CD14-positive monocyte (primary cell): ENCODE data around the gene SEPHS1. TPM values are rescaled to one million over a fixed set of nuclear protein-coding genes. Genes with fewer than 3 reads are reported as not detected.

Source experiments
- DNase-seq, 3 donors: peaks; one replicate each; pipeline ENCODE4 v3.0.0-alpha.2; 2011 to 2022
- H2AFZ ChIP-seq: 2 replicates; pipeline ENCODE4 v1.6.0; 2012; ENCODE audit warnings: mild to moderate bottlenecking, low read depth, low read length, inconsistent platforms; ENCODE audit not compliant: insufficient read depth, poor library complexity, severe bottlenecking
- H3K27ac ChIP-seq, 2 donors: 1 replicate in 1 of 2; 2 replicates in 1 of 2; pipeline ENCODE4 v1.5.1; 2012 to 2013; ENCODE audit warnings: low read length in 2 of 2, control low read depth in 1 of 2, inconsistent platforms in 1 of 2, low read depth in 1 of 2, mild to moderate bottlenecking in 1 of 2
- H3K27me3 ChIP-seq, 2 donors: one replicate each; pipeline versions ENCODE4 v1.6.0 to v1.6.1; 2011 to 2013; ENCODE audit warnings: low read length in 2 of 2; ENCODE audit not compliant: control insufficient read depth in 2 of 2, insufficient read depth in 2 of 2
- H3K36me3 ChIP-seq, 2 donors: replicated peaks in 1 of 2; 1 replicate in 1 of 2; 2 replicates in 1 of 2; pipeline versions ENCODE4 v1.5.1 to v1.6.1; 2012 to 2013; ENCODE audit warnings: low read length in 2 of 2, control low read depth in 1 of 2, inconsistent platforms in 1 of 2, mild to moderate bottlenecking in 1 of 2; ENCODE audit not compliant: insufficient read depth in 2 of 2, control insufficient read depth in 1 of 2
- H3K4me1 ChIP-seq, 2 donors: 1 replicate in 1 of 2; 2 replicates in 1 of 2; pipeline versions ENCODE4 v1.5.1 to v1.6.1; 2012 to 2013; ENCODE audit warnings: low read length in 2 of 2, control low read depth in 1 of 2, inconsistent platforms in 1 of 2, mild to moderate bottlenecking in 1 of 2, moderate library complexity in 1 of 2; ENCODE audit not compliant: insufficient read depth in 2 of 2, control insufficient read depth in 1 of 2
- H3K4me2 ChIP-seq: replicated peaks from 2 replicates; pipeline ENCODE3; 2012; ENCODE audit warnings: low read length, moderate library complexity, mild to moderate bottlenecking; ENCODE audit not compliant: poor library complexity, severe bottlenecking; ENCODE audit errors: extremely low read depth
- H3K4me3 ChIP-seq, 3 experiments: fragments of 200-600 bp in 1 of 3; sonication (generic) in 1 of 3; replicated peaks in 1 of 3; 1 replicate in 2 of 3; 2 replicates in 1 of 3; pipeline ENCODE4 v1.5.1; 2011 to 2013; ENCODE audit warnings: low read length in 3 of 3, mild to moderate bottlenecking in 3 of 3, control low read depth in 2 of 3, low read depth in 2 of 3, inconsistent platforms in 1 of 3, moderate library complexity in 1 of 3
- H3K79me2 ChIP-seq: 2 replicates; pipeline ENCODE4 v1.6.0; 2012; ENCODE audit warnings: mild to moderate bottlenecking, control low read depth, inconsistent platforms, low read length, moderate library complexity; ENCODE audit not compliant: insufficient read depth
- H3K9ac ChIP-seq: 2 replicates; pipeline ENCODE4 v1.6.0; 2017; ENCODE audit warnings: low read length, mild to moderate bottlenecking; ENCODE audit not compliant: insufficient read depth, poor library complexity, severe bottlenecking
- H3K9me3 ChIP-seq, 2 donors: replicated peaks in 1 of 2; 1 replicate in 1 of 2; 2 replicates in 1 of 2; pipeline versions ENCODE4 v1.5.1 to v1.6.1; 2012 to 2013; ENCODE audit warnings: low read length in 2 of 2, control low read depth in 1 of 2; ENCODE audit not compliant: control insufficient read depth in 1 of 2, insufficient read depth in 1 of 2
- H4K20me1 ChIP-seq: 2 replicates; pipeline ENCODE4 v1.6.0; 2012; ENCODE audit warnings: mild to moderate bottlenecking, low read length, control low read depth, moderate library complexity; ENCODE audit not compliant: insufficient read depth
- H3K27ac Mint-ChIP-seq, 7 donors: one replicate each; pipeline ENCODE4 v1.8.0; 2020; ENCODE audit warnings: mild to moderate bottlenecking in 7 of 7, mixed read lengths in 7 of 7, moderate library complexity in 6 of 7, inconsistent platforms in 2 of 7
- H3K27me3 Mint-ChIP-seq, 3 donors: one replicate each; pipeline ENCODE4 v1.8.0; 2021 to 2022; ENCODE audit warnings: low read depth in 3 of 3, mild to moderate bottlenecking in 3 of 3, mixed read lengths in 3 of 3, moderate library complexity in 3 of 3, inconsistent platforms in 1 of 3
- H3K36me3 Mint-ChIP-seq, 2 donors: one replicate each; pipeline ENCODE4 v1.8.0; 2020; ENCODE audit warnings: mixed read lengths in 2 of 2, inconsistent platforms in 1 of 2, mild to moderate bottlenecking in 1 of 2
- H3K4me1 Mint-ChIP-seq: one replicate; pipeline ENCODE4 v1.8.0; 2020; ENCODE audit warnings: mild to moderate bottlenecking, mixed read lengths
- H3K4me3 Mint-ChIP-seq, 2 donors: one replicate each; pipeline ENCODE4 v1.8.0; 2020; ENCODE audit warnings: mild to moderate bottlenecking in 2 of 2, mixed read lengths in 2 of 2, moderate library complexity in 1 of 2
- H3K9me3 Mint-ChIP-seq, 7 donors: one replicate each; pipeline ENCODE4 v1.8.0; 2020 to 2022; ENCODE audit warnings: mixed read lengths in 7 of 7, mild to moderate bottlenecking in 6 of 7, moderate library complexity in 6 of 7, inconsistent platforms in 2 of 7
- WGBS: methylation state at CpG from one replicate; pipeline ENCODE4 v1.1.5; 2013; ENCODE audit warnings: missing lambda C conversion rate; ENCODE audit not compliant: insufficient coverage; 5-methylcytosine and 5-hydroxymethylcytosine counted together
- intact Hi-C, 2 donors: fragments of 100-400 bp; cut with micrococcal nuclease; formaldehyde crosslinking; loops; one replicate each; pipeline versions ENCODE4 v1.15.0 to v1.15.1; 2023
- polyA plus RNA-seq, 3 donors: library from polyadenylated mRNA; depleted of rRNA in 1 of 3; unstranded in 2 of 3; stranded (reverse) in 1 of 3; fragments of 300-500 nt in 2 of 3; fragments of >200 nt in 1 of 3; fragmentation: Illumina TruSeq in 2 of 3; gene quantifications; 1 replicate in 2 of 3; 2 replicates in 1 of 3; pipeline ENCODE4 v1.2.3, GENCODE V29; 2012 to 2021
- TF ChIP-seq, protein P1 (sequence below): fragments of 200-600 bp; IDR thresholded peaks from one replicate; pipeline ENCODE4 v1.8.0; 2022; ENCODE audit warnings: antibody characterized with exemption, mild to moderate bottlenecking

Gene SEPHS1
- polyA plus RNA-seq, 3 donors = 11.9 to 16.3 (median 15.1) TPM

DNA sequence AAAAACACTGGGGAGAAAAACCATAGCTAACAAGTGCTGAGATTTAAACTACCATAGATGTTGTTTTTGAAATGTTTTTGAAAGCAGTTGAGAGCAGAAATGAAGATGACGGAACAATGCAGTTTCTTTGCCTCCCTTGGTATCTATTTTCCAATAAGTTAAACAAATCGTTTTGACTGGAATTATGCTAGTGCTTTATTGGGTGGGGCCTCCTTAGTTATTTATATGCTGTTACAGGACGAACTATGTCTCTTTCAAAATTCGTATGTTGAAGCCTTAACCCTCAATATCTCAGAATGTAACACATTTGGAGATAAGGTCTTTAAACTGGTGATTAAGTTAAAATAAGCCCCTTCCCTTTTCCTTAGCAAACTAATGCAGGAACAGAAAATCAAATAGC lies 45.5 kb upstream of the SEPHS1 start:
- no peak overlapping the region for H3K27ac Mint-ChIP-seq
- Histone ChIP-seq H3K27ac (no peak overlapping the region), H2AFZ (no peak overlapping the region), H3K4me2 (no peak overlapping the region), H4K20me1 (no peaks in the 10 kb centered on the region), H3K79me2 (no peaks in the 10 kb centered on the region), H3K9me3 (no peaks in the 10 kb centered on the region), H3K4me3 (no peak overlapping the region), H3K36me3 (no peaks in the 10 kb centered on the region), H3K9ac (no peak overlapping the region), H3K4me1 (no peaks in the 10 kb centered on the region), H3K27me3 (no peaks in the 10 kb centered on the region)
- H3K36me3 Mint-ChIP-seq = no peaks in the 10 kb centered on the region
- TF ChIP-seq, protein P1, sequence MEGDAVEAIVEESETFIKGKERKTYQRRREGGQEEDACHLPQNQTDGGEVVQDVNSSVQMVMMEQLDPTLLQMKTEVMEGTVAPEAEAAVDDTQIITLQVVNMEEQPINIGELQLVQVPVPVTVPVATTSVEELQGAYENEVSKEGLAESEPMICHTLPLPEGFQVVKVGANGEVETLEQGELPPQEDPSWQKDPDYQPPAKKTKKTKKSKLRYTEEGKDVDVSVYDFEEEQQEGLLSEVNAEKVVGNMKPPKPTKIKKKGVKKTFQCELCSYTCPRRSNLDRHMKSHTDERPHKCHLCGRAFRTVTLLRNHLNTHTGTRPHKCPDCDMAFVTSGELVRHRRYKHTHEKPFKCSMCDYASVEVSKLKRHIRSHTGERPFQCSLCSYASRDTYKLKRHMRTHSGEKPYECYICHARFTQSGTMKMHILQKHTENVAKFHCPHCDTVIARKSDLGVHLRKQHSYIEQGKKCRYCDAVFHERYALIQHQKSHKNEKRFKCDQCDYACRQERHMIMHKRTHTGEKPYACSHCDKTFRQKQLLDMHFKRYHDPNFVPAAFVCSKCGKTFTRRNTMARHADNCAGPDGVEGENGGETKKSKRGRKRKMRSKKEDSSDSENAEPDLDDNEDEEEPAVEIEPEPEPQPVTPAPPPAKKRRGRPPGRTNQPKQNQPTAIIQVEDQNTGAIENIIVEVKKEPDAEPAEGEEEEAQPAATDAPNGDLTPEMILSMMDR = no peak
- no CpG with 5 or more reads among the region's 4 CpGs for WGBS
- H3K4me3 Mint-ChIP-seq = no peak overlapping the region
- DNase-seq = no peak
- H3K27me3 Mint-ChIP-seq = peaks cover 2 to 6% (median 4%) of the 10 kb centered on the region in 3 donors
- H3K9me3 Mint-ChIP-seq = peaks cover 0 to 11% (median 5%) of the 10 kb centered on the region in 7 donors
- intact Hi-C loops = no loop called here
- H3K4me1 Mint-ChIP-seq = peaks cover 4% of the 10 kb centered on the region

DNA sequence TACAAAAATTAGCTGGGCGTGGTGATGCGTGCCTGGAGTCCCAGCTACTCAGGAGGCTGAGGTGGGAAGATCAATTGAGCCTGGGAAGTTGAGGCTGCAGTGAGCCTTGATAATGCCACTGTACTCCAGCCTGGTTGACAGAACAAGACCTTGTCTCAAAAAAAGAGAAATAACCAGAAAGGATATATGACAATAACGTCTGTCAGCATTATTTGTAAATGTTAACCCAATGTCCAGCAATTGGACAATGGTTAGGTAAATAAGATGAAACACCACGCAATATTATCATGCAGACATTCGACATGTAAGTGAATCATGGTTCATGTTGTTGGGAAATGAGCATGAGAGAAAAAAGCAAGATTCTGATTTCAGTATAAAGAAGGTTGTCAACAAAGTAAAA lies 44.6 kb upstream of the SEPHS1 start:
- intact Hi-C loops = no loop called here
- no peaks in the 10 kb centered on the region for H3K4me1 ChIP-seq
- peaks cover 0 to 11% (median 5%) of the 10 kb centered on the region in 7 donors for H3K9me3 Mint-ChIP-seq
- H3K9me3 ChIP-seq = no peaks in the 10 kb centered on the region
- no peak overlapping the region for H2AFZ ChIP-seq
- no peak overlapping the region for H3K4me3 Mint-ChIP-seq
- no peak overlapping the region for H3K27ac ChIP-seq
- no peak overlapping the region for H3K4me2 ChIP-seq
- H3K27ac Mint-ChIP-seq = no peak overlapping the region
- no peaks in the 10 kb centered on the region for H3K36me3 ChIP-seq
- no peaks in the 10 kb centered on the region for H4K20me1 ChIP-seq
- DNase-seq = no peak
- 98% methylated on average over 5 of the region's 5 CpGs for WGBS
- no peaks in the 10 kb centered on the region for H3K79me2 ChIP-seq
- peaks cover 2 to 5% (median 4%) of the 10 kb centered on the region in 3 donors for H3K27me3 Mint-ChIP-seq
- no peak overlapping the region for H3K9ac ChIP-seq
- TF ChIP-seq, protein P1 = no peak
- no peak overlapping the region for H3K4me3 ChIP-seq
- H3K27me3 ChIP-seq = no peaks in the 10 kb centered on the region
- H3K36me3 Mint-ChIP-seq = no peaks in the 10 kb centered on the region
- H3K4me1 Mint-ChIP-seq = peaks cover 4% of the 10 kb centered on the region
